HG03060 (cell line): Measurements from ENCODE around the gene PMM2.
"Not testable (repeated sequence)": the region's sequence is repeated elsewhere in the genome, so short reads cannot be mapped to it uniquely, and the experiment has no call there.

ENCODE experiments used
- ATAC-seq: cut with Tn5 transposase; IDR thresholded peaks from one replicate; pipeline ENCODE4 v1.9.1; 2021; ENCODE audit warnings: low read depth, moderate number of reproducible peaks; ENCODE audit not compliant: unreplicated experiment

PMM2 gene

GRCh38 chr16:8865145-8865882, 67.7 kb downstream of the PMM2 start:
- ATAC-seq = no peak

- no peak for ATAC-seq
Measured at GRCh38 chr16:8866118-8866883, 68.7 kb downstream of the PMM2 start.

- no peak for ATAC-seq
Measured at GRCh38 chr16:8866884-8867215, 69.2 kb downstream of the PMM2 start.

GRCh38 chr16:8867216-8867931, 69.7 kb downstream of the PMM2 start:
- no peak for ATAC-seq

GRCh38 chr16:8867932-8868415, 70.3 kb downstream of the PMM2 start:
- ATAC-seq = no peak

- ATAC-seq = peak; percentile 35
Measured at GRCh38 chr16:8868416-8869211, 71.0 kb downstream of the PMM2 start, which contains the start of gene CARHSP1. TSS of gene CARHSP1 (minus strand) at chr16:8869006. CDS start at chr16:8859328, 9,678 bp downstream.

- no peak for ATAC-seq
Measured at GRCh38 chr16:8869212-8869987, 71.8 kb downstream of the PMM2 start.

GRCh38 chr16:8869988-8870241, 72.3 kb downstream of the PMM2 start:
- not testable (repeated sequence) for ATAC-seq

GRCh38 chr16:8872071-8872470, 74.4 kb downstream of the PMM2 start:
- no peak for ATAC-seq

GRCh38 chr16:8872967-8873865, 75.6 kb downstream of the PMM2 start:
- no peak for ATAC-seq

- ATAC-seq = not testable (repeated sequence)
Measured at GRCh38 chr16:8873866-8874195, 76.2 kb downstream of the PMM2 start.

- ATAC-seq = no peak
Measured at GRCh38 chr16:8874388-8874787, 76.7 kb downstream of the PMM2 start.

- ATAC-seq = not testable (repeated sequence)
Measured at GRCh38 chr16:8875317-8875716, 77.7 kb downstream of the PMM2 start.

- ATAC-seq = no peak
Measured at GRCh38 chr16:8877894-8878522, 80.4 kb downstream of the PMM2 start.

GRCh38 chr16:8878523-8878911, 80.9 kb downstream of the PMM2 start:
- ATAC-seq = no peak

- no peak for ATAC-seq
Measured at GRCh38 chr16:8880839-8881510, 83.3 kb downstream of the PMM2 start.

- ATAC-seq = no peak
Measured at GRCh38 chr16:8882041-8882617, 84.5 kb downstream of the PMM2 start, which contains the start of gene LITAFD. TSS of gene LITAFD (plus strand) at chr16:8882351. CDS start at chr16:8884356, 2,005 bp downstream.
